D341Med (cell line): ENCODE measurements around the gene ABLIM2.

Experiments
- DNase-seq: peaks from one replicate; pipeline ENCODE4 v3.0.0; 2012; ENCODE audit warnings: low spot score

The ABLIM2 gene

DNA sequence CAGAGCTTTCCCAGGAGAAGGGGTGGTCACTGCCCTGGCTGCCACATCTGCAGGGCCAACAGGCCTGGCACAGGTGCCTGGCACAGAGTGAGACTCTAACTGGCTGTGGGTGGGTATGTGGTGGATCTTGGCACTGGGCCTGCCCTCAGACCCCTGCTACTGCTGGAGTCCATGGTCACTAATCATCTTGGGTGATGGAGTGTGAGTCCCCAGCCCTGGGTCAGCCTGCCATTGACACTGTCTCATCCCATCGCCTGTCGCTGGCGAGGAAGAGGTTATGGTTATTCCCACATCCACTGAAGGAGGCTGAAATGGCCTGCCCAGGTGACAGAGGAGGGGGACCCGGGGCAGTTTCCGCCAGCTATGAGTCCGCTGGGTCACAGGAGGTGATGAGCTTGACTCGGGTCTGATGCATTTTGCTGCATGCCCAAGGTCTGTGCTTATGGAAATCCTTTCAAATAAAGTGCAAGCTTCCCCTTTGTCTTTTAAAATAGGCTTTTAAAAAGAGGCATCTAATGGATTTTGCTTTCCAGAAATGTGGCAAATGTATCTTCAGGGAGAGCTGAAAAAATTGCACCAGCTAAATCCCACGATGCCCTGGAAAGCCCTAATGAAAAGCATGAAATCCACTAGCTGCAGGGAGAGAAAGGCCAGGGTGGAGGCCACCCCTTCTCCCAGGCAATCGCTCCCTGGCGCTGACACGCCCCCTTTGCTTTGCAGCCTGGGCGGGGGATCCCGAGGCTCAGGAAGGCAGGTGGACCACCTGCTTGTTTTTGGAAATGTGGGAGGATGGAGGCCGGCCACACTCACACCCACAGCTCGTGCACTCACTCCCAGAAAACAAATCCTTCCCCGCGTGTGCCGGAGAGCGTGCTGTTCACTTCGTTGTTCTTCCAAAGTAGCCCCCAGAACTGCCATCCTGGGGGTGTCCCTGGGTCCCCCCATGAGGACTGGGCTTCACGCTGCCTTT is 54.9 kb downstream of the ABLIM2 start:
- DNase-seq = no peak

- no peak for DNase-seq
Observed at GRCh38 chr4:8102831-8103230, 55.8 kb downstream of the ABLIM2 start.

DNA sequence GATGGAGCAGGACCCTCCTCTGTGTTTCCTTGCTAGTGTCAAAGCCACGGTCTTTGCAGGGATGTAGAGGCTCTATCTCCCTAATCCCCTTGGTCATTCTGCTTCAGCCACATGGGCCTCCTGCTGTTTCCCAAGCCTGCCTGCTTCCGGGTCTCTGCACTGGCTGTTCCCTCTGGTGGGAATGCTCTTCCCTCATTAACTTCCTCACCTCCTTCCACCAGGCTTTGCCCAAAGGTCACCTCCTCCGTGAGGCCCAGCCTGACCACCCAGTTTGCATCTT is 56.6 kb downstream of the ABLIM2 start:
- no peak for DNase-seq

GRCh38 chr4:8101213-8102075 is 57.2 kb downstream of the ABLIM2 start:
- DNase-seq = no peak

GRCh38 chr4:8099981-8100464 is 58.6 kb downstream of the ABLIM2 start:
- DNase-seq = no peak

- DNase-seq = no peak
Observed at GRCh38 chr4:8098506-8098905, 60.1 kb downstream of the ABLIM2 start.

DNA sequence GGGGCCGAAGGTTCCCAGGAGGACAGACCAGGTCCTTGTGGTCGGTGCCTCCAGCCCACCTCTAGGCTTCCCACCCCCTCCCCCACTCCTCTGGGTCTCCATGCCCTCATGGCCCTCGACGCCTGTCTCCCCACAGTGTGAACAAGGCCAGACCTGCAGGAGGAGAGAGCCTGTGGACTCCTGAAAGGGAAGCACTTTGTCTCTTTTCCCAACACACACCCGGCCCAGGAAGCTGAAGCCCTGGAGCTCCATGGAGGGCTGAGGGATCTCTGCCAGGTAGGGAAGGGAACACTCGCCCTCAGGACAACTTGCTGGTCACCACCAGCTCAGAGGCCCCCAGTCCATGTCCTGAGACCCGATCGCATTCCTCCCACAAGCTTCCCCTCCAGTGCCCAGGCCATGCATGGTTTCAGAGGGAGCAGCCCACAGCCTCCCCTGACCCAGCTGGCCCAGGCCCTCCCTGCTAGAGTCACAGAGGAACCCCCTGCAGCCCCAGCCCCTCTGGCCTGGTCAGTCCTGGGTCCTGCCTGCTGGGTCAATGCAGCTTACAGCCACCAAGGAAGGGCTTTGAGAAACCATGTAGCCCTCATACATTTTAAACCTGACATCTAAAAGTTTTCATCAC is 60.8 kb downstream of the ABLIM2 start:
- DNase-seq = no peak

- no peak for DNase-seq
Observed at GRCh38 chr4:8097141-8097541, 61.5 kb downstream of the ABLIM2 start.

DNA sequence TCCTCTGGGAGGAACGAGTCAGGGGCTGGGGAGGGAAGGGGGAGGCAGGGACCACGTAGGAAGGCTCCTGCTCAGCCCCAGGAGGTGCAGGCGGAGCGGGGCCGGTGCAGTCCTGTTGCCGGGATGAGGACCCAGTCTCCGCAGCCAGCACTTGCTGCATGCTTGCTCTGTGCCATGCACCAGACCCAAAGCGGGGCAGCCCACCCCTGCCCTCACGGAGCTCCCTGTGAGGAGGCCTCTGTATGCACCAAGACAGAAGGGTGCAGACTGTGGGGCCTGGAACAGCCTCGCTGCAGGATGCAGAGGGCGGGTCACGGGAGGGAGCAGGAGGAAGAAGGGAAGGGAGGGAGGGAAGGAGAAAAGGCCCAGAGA is 61.9 kb downstream of the ABLIM2 start:
- DNase-seq = no peak

GRCh38 chr4:8095956-8096689 is 62.5 kb downstream of the ABLIM2 start:
- DNase-seq = no peak

DNA sequence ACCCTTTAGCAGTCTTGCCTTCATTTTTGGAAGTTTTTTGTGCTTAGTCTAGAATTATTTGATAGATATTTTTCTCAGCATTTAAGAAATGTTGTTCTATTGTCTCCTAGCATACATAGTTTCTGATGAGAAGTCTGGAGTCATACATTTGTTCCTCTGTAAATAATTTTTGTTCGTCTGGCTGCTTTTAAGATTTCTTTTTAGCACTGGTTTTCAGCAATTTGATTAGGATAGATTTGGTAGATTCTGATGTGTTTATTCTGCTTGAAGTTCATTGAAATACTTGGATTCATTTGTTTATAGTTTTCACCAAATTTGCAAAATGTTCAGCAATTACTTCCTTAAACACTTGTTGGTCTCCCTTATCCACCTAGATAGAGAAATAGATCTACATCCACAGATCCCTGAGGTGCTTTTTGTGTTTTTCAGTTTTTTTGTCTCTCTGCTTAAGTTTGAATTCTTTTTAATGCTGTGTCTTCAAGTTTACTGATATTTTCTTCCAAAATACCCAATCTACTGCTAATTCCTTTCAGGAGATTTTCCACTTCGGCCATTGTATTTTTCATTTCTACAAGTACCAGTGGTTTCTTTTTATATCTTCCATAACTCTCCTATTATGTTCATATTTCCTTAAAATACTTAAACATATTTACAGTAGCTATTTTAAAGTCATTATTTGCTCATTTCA is 64.9 kb downstream of the ABLIM2 start:
- no peak for DNase-seq

GRCh38 chr4:8092282-8092681 is 66.3 kb downstream of the ABLIM2 start:
- no peak for DNase-seq

- DNase-seq = no peak
Observed at GRCh38 chr4:8090744-8091301, 67.8 kb downstream of the ABLIM2 start.

GRCh38 chr4:8090312-8090711 is 68.3 kb downstream of the ABLIM2 start:
- DNase-seq = no peak

DNA sequence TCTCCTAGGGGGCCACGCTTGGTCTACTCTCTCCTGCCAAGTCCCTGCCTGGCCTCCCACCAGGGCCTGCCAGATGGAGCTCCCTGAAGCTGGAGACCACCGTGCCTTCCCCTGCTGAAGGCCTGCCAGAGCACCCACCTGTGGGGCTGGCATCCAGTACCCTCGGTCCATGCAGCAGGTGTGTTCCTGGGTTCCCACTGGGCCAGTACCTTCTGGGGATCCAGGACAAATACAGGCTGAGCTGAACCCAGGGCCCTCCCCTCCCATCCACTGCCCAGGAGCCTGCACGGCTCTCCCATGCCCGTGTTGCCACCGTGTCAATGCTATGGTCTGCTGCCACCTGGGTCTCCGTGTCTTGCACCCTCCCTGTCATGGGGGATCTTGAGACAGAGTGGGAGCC is 68.8 kb downstream of the ABLIM2 start:
- DNase-seq = no peak

- no peak for DNase-seq
Observed at GRCh38 chr4:8088966-8089491, 69.6 kb downstream of the ABLIM2 start.

DNA sequence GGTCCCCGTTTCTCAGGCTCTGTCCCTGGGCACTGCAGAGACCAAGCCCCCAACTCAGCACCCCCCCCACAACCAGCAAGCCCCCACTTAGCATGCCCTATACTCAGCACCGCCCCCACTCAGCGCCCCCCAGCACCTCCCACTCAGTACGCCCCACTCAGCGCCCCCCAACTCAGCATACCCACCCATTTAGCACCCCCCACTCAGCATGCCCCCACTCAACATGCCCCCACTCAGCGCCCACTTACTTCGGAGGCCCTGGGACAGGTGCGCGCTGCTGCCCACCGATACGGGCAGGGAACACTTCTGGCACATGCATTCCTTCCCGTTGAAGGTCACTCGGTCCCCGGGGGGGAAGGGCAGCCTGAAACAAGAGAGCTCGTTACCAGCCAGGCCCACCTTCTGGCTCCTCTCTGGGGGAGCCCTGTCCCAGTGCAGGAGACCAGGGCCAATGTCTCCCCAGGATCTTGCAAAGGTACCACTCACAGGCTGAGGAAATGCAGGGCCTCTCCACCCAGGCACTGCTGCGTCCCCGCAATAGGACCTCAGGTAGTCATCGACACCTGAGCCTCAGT is 70.6 kb downstream of the ABLIM2 start:
- DNase-seq = no peak

GRCh38 chr4:8086783-8087445 is 71.7 kb downstream of the ABLIM2 start:
- DNase-seq = no peak

GRCh38 chr4:8085491-8086117 is 73.0 kb downstream of the ABLIM2 start:
- no peak for DNase-seq
